ENCODE data around the gene ABR. TPM values are rescaled to one million over a fixed set of nuclear protein-coding genes. Genes with fewer than 3 reads are reported as not detected.
A peak's percentile ranks its signal among the peaks of the same experiment; 100 is the strongest.

Gene ABR
- total and polyA plus RNA-seq, 2 of the 13 experiments (the other 11 are each of a cell fraction or from before 2014, with no cell fraction given): 12.4 to 40.4 TPM

- peak; percentile 97 for TF ChIP-seq SPEN (CRISPR knock-in tag; IDR thresholded peaks at IDR 0.05; ENCODE audit: low read depth)
- peak; percentile 94 for TF ChIP-seq ZNF687 (CRISPR knock-in tag; IDR thresholded peaks at IDR 0.05)
- peak; percentile 86 for TF ChIP-seq ZNF777 (CRISPR knock-in tag; IDR thresholded peaks at IDR 0.05)
- peak; percentile 36; the same call in 1 of the 2 replicates for TF ChIP-seq ZBTB39 (CRISPR knock-in tag; IDR thresholded peaks at IDR 0.05)
- TF ChIP-seq ZNF563 (CRISPR knock-in tag; IDR thresholded peaks at IDR 0.05): peak; percentile 30; the same call in 1 of the 2 replicates
- peak; percentile 96 for TF ChIP-seq ZNF883 (CRISPR knock-in tag; IDR thresholded peaks at IDR 0.05; ENCODE audit: not compliant biosample characterization)
- TF ChIP-seq ZNF382 (CRISPR knock-in tag; IDR thresholded peaks at IDR 0.05; ENCODE audit: borderline replicate concordance): no peak
- TF ChIP-seq ATF1 (CRISPR knock-in tag; IDR thresholded peaks at IDR 0.05): peak; percentile 91
- peak; percentile 50 for TF ChIP-seq IKZF4 (CRISPR knock-in tag; IDR thresholded peaks at IDR 0.05; ENCODE audit: borderline replicate concordance, low read depth, not compliant biosample characterization)
- peak; percentile 89; the same call in 1 of the 2 replicates for TF ChIP-seq ZFP41 (CRISPR knock-in tag; IDR thresholded peaks at IDR 0.05; ENCODE audit: borderline replicate concordance)
- TF ChIP-seq CBX5 (CRISPR knock-in tag; IDR thresholded peaks at IDR 0.05; ENCODE audit: borderline replicate concordance): peak; percentile 88
- TF ChIP-seq NFAT5 (CRISPR knock-in tag; IDR thresholded peaks at IDR 0.05): peak; percentile 31; the same call in 1 of the 2 replicates
- TF ChIP-seq GABPA (IDR thresholded peaks at IDR 0.05; ENCODE audit: low read depth, low read length): no peak; the same call in 1 of the 2 replicates
- TF ChIP-seq GABPA (CRISPR knock-in tag; IDR thresholded peaks at IDR 0.05; ENCODE audit: low read depth): peak; percentile 70
- no peak for TF ChIP-seq ATRX (CRISPR knock-in tag; IDR thresholded peaks at IDR 0.05; ENCODE audit: borderline replicate concordance)
- TF ChIP-seq POLR2G (IDR thresholded peaks at IDR 0.05; ENCODE audit: low read depth, low read length): peak; percentile 92
These were observed 183.0 kb downstream of the ABR start, which contains the start of gene TIMM22 (continued) for GRCh38 chr17:996554-997344.
